Body of pancreas (tissue), 4 donors: ENCODE data around the gene CARD6.

Experiments
- POLR2A ChIP-seq, 3 donors: fragments of 450-650 bp; IDR thresholded peaks; one replicate each; pipeline ENCODE4 v1.6.1; 2016; ENCODE audit warnings: antibody characterized with exemption in 3 of 3, mild to moderate bottlenecking in 2 of 3
- TF ChIP-seq, protein P1 (sequence below), 7 experiments: fragments of 450-650 bp in 4 of 7; fragments of 200-600 bp in 3 of 7; sonication (generic) in 3 of 7; IDR thresholded peaks; one replicate each; pipeline ENCODE4 v1.5.1; 2016 to 2019; ENCODE audit warnings: antibody characterized with exemption in 7 of 7

DNA sequence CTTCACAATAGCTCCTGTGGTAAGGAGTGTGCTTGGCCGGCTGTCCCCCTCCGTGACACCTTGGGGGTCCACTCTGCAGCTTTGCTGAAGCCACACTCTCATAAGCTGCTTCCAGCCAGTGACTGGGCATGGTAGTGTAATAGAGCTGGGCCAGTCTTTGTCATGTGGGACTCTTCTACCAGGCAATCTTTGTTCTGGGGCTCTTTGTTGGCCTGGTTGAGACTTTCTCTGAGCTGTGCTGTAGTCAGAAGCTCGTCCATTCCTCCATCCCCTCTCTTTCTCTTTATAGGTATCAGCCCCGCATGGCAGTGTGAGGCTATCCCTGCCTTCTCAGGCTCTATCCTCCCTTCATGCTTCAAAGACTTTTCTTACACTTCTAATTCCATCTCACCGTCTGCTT, 25.7 kb downstream of the CARD6 start:
- no peak for TF ChIP-seq POLR2A (IDR thresholded peaks at IDR 0.05)
- TF ChIP-seq, protein P1, sequence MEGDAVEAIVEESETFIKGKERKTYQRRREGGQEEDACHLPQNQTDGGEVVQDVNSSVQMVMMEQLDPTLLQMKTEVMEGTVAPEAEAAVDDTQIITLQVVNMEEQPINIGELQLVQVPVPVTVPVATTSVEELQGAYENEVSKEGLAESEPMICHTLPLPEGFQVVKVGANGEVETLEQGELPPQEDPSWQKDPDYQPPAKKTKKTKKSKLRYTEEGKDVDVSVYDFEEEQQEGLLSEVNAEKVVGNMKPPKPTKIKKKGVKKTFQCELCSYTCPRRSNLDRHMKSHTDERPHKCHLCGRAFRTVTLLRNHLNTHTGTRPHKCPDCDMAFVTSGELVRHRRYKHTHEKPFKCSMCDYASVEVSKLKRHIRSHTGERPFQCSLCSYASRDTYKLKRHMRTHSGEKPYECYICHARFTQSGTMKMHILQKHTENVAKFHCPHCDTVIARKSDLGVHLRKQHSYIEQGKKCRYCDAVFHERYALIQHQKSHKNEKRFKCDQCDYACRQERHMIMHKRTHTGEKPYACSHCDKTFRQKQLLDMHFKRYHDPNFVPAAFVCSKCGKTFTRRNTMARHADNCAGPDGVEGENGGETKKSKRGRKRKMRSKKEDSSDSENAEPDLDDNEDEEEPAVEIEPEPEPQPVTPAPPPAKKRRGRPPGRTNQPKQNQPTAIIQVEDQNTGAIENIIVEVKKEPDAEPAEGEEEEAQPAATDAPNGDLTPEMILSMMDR (IDR thresholded peaks at IDR 0.05) = no peak
